HL-60/S4 treated with phorbol 12-myristate 13-acetate at 8.2 ng/mL for 4 days and 3 days (cell line): ENCODE measurements around the gene SLC25A10.

ENCODE experiments used
- in situ Hi-C: fragments of 300-500 bp; cut with MboI; formaldehyde crosslinking; loops from 2 replicates; pipeline ENCODE4 v1.15.0; 2022; ENCODE audit warnings: low sequenced_read_pairs

SLC25A10 gene

DNA sequence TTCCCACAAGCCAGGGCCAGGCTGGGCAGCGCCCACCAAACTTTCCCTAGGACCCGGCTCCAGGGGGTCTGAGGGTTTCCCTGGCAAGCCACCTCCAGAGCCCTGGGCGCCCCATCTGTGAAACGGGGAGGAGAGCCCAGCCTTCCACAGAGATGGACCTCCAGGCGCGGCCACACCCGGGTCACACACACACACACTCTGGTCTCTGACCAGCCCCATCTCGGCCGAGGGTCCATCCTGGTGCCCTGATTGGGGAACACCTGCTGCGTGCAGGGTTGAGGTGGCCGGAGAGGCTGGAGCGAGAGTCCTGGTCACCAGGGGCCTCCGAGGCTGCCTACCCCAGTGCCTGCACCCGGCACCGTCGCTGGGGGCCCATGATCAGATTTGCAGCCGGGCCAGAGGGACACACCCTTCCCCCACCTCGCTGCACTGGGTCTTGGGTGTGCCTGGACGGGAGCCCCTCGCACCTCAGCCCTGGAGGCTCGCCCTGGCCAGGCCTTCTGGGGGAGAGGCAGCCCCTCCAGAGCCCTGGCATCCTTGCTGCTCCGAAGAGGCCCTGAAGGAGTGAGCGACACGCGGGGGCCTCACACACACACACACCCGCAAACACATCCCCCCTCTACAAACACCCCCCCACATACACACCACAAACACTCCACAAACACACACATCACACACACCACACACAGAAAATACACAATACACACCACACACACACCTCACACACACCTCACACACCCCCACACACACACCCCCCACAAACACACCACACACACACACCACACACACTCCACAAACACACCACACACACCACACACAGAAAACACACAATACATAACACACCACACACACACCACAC lies 29.7 kb downstream of the SLC25A10 start:
- in situ Hi-C loops = no loop called here
